K562 (cell line): ENCODE measurements around the gene KAZALD1. TPM values are rescaled to one million over a fixed set of nuclear protein-coding genes. Genes with fewer than 3 reads are reported as not detected.
A peak's percentile ranks its signal among the peaks of the same experiment; 100 is the strongest.

Experiments
- CEBPG ChIP-seq, 3 experiments: fragments of 200-800 bp in 1 of 3; sonication (Bioruptor generic) in 1 of 3; sonication (generic) in 1 of 3; formaldehyde crosslinking in 1 of 3; IDR thresholded peaks in 2 of 3; conservative IDR thresholded peaks in 1 of 3; 2 replicates each; pipeline versions ENCODE4 v1.6.1 to v1.8.0; 2016 to 2022; ENCODE audit warnings: missing compliant biosample characterization in 2 of 3, missing genetic modification characterization in 2 of 3, mild to moderate bottlenecking in 1 of 3, missing genetic modification reagents in 1 of 3
- CREM ChIP-seq: IDR thresholded peaks from 2 replicates; pipeline ENCODE4 v1.6.1; 2014; ENCODE audit warnings: antibody characterized with exemption, low read depth
- HOMEZ ChIP-seq: fragments of 250-450 bp; sonication (Bioruptor Pico); IDR thresholded peaks from 2 replicates; pipeline ENCODE4 v1.4.0; 2020; ENCODE audit warnings: mild to moderate bottlenecking, moderate library complexity
- MBD1 ChIP-seq: fragments of 250-450 bp; sonication (Bioruptor Pico); IDR thresholded peaks from 2 replicates; pipeline ENCODE4 v1.8.0; 2022; ENCODE audit warnings: inconsistent platforms
- MCM3 ChIP-seq: fragments of 450-650 bp; IDR thresholded peaks from 2 replicates; pipeline ENCODE4 v1.6.1; 2016
- TAF7 ChIP-seq: fragments of 450-650 bp; IDR thresholded peaks from 2 replicates; pipeline ENCODE4 v1.6.1; 2016; ENCODE audit warnings: missing genetic modification characterization, missing compliant biosample characterization
- VEZF1 ChIP-seq: fragments of 200-800 bp; sonication (Bioruptor generic); IDR thresholded peaks from 2 replicates; pipeline ENCODE4 v1.6.1; 2017; ENCODE audit warnings: missing genetic modification characterization, missing compliant biosample characterization
- ZBTB26 ChIP-seq: fragments of 450-650 bp; formaldehyde crosslinking; IDR thresholded peaks from 2 replicates; pipeline ENCODE4 v1.4.0; 2022; ENCODE audit warnings: missing genetic modification characterization
- ZBTB40 ChIP-seq, 2 experiments: fragments of 450-650 bp in 1 of 2; sonication (generic) in 1 of 2; formaldehyde crosslinking in 1 of 2; IDR thresholded peaks; 2 replicates each; pipeline versions ENCODE4 v1.7.1 to v1.9.0; 2016 to 2022; ENCODE audit warnings: inconsistent platforms in 1 of 2, mild to moderate bottlenecking in 1 of 2, missing genetic modification reagents in 1 of 2
- polyA plus RNA-seq, 8 experiments: library from polyadenylated mRNA; depleted of rRNA in 4 of 8; stranded (reverse) in 5 of 8; unstranded in 3 of 8; fragments of >200 nt; fragmentation: Nextera tagmentation in 2 of 8; fragmentation: Illumina TruSeq in 1 of 8; extraction: Ambion mirVana in 2 of 8; extraction: Trizol in 1 of 8; gene quantifications; 2 replicates each; pipeline versions ENCODE4 v1.2.1 to v1.2.3, GENCODE V29; 2011 to 2014; ENCODE audit warnings: inconsistent platforms in 1 of 8, missing spikeins in 1 of 8
- total RNA-seq, 7 experiments: library from RNA; depleted of rRNA in 6 of 7; stranded (reverse); fragments of >200 nt in 6 of 7; fragmentation: Illumina TruSeq in 2 of 7; extraction: Trizol in 2 of 7; gene quantifications; 2 replicates each; pipeline versions ENCODE4 v1.2.1 to v1.2.3, GENCODE V29; 2011 to 2021; ENCODE audit warnings: low replicate concordance in 1 of 7

Gene KAZALD1
- total and polyA plus RNA-seq, 9 of the 15 experiments (the other 6 are each of a cell fraction or from before 2014, with no cell fraction given), result 0.15 to 10.0 (median 4.9) TPM

GRCh38 chr10:101060036-101060950, 1.5 kb upstream of the KAZALD1 start (continued):
- TF ChIP-seq ZBTB40 (IDR thresholded peaks at IDR 0.05), result 0 out of 2 replicates have a peak, but pooled peaks have one; percentile 29
- no peak for TF ChIP-seq ZBTB40 (CRISPR knock-in tag; IDR thresholded peaks at IDR 0.05)
- TF ChIP-seq MBD1 (CRISPR knock-in tag), result no peak
- TF ChIP-seq MCM3, result no peak
- TF ChIP-seq CEBPG (CRISPR knock-in tag; IDR thresholded peaks at IDR 0.05), result no peak
- no peak for TF ChIP-seq CEBPG (tag; conservative IDR thresholded peaks at IDR 0.05 in 1 of 2, IDR thresholded peaks at IDR 0.05 in 1 of 2)
- TF ChIP-seq HOMEZ (CRISPR knock-in tag), result no peak
- peak; percentile 69 for TF ChIP-seq CREM
- 0 out of 2 replicates have a peak, but pooled peaks have one; percentile 11 for TF ChIP-seq VEZF1
- no peak for TF ChIP-seq ZBTB26
- TF ChIP-seq TAF7 (tag), result peak; percentile 34; the same call in 1 of the 2 replicates
